ENCODE data around the gene IFI27. TPM values are rescaled to one million over a fixed set of nuclear protein-coding genes. Genes with fewer than 3 reads are reported as not detected.

The IFI27 gene
- total and polyA plus RNA-seq, 10 of the 15 experiments (the other 5 are each of a cell fraction or from before 2014, with no cell fraction given) = 1.1 to 45.5 (median 3.3) TPM

DNA sequence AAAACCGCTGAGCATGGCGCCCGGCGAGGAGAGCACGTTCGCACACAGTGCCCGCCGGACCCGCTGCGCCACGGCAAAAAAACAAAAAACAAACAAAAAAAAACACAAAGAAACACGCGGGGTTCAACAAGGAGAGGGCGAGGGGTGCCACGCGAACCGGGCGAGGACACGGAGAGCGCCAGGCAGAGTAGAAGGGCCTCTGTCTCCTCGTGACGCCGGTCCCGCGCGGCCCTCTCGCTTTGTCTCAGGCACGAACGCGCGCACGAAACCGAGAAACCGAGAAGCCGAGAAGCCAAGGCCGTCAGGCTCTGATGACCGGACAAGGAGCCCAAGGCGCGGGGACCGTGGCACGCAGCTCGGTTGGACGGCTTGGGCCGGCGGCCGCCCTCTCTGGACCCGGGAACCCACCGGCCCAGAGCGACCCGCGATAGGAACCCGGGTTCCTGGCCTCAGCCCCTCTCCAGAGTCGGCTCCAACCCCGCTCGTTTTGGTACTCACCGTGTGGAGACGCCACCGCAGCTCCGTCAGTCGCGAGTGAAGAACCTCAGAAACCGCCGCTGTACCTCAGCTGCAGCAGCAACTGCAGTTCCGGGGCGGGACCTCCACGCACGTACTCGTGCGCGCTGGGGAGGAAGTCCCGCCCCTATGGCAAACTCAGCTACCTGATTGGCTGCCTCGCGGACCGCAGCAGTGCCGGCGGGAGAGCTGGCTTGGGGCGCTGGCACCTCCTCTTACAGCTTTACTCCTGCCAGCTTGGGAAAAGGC lies 29.7 kb upstream of the IFI27 start, which contains the start of the genes DDX24 and IFI27L1 (continued):
- TF ChIP-seq POLR2AphosphoS5 (IDR thresholded peaks at IDR 0.05; ENCODE audit: low read length) (peak; percentile 97), YBX1 (IDR thresholded peaks at IDR 0.05) (no peak), NFIC (IDR thresholded peaks at IDR 0.05; ENCODE audit: low read depth, low read length) (no peak), BCL11A (IDR thresholded peaks at IDR 0.05; ENCODE audit: low read depth, low read length) (no peak), NRF1 (conservative IDR thresholded peaks at IDR 0.05; ENCODE audit: low read depth, low read length) (no peak), PKNOX1 (IDR thresholded peaks at IDR 0.05) (peak; percentile 53; the same call in 1 of the 2 replicates), SPI1 (IDR thresholded peaks at IDR 0.05; ENCODE audit: borderline replicate concordance, insufficient read depth, low read depth, low read length) (peak; percentile 81), IRF4 (IDR thresholded peaks at IDR 0.05; ENCODE audit: low read depth, low read length) (no peak), TBL1XR1 (IDR thresholded peaks at IDR 0.05; ENCODE audit: low read depth, low read length) (no peak)

- BruUV-seq (replicated peaks) = no TSS peak
- Histone ChIP-seq H3K4me3 (peak overlapping the region; percentile 72), H3K4me1 (ENCODE audit: control insufficient read depth, insufficient read depth, low read length) (peaks cover 3% of the 10 kb centered on the region), H3K4me2 (ENCODE audit: control insufficient read depth, insufficient read depth) (peak overlapping the region; percentile 84), H3K27ac (ENCODE audit: control insufficient read depth, insufficient read depth) (peak overlapping the region; percentile 96), H3K9ac (ENCODE audit: control insufficient read depth, insufficient read depth, low read length) (peak overlapping the region; percentile 98), H2AFZ (ENCODE audit: control insufficient read depth, low read depth, low read length) (peak overlapping the region; percentile 98), H3K9me3 (replicated peaks; ENCODE audit: control insufficient read depth, insufficient read depth, low read length) (peaks cover 7% of the 10 kb centered on the region), H3K27me3 (replicated peaks in 1 of 2; ENCODE audit: control insufficient read depth in 2 of 2, insufficient read depth in 2 of 2, low read length in 1 of 2) (no peaks in the 10 kb centered on the region), H3K36me3 (ENCODE audit: control insufficient read depth in 2 of 2, insufficient read depth in 2 of 2, low read length in 1 of 2) (peaks cover 0 to 16% of the 10 kb centered on the region in 2 experiments; a peak in 3 of 4 replicates), H3K79me2 (ENCODE audit: control insufficient read depth, insufficient read depth, low read length) (peaks cover 51% of the 10 kb centered on the region), H4K20me1 (ENCODE audit: control insufficient read depth, insufficient read depth) (peaks cover 5% of the 10 kb centered on the region; the same call in 1 of the 2 replicates)
- ChIA-PET CTCF (interaction anchor here (0.6 to 4.5 kb wide), 15 partner anchors 22 to 192 kb away, joined by 3 to 17 read pairs (median 4); partner anchors contain the start of gene OTUB2), RAD21 (ENCODE audit: unreplicated experiment) (interaction anchor here (0.6 to 2.0 kb wide), 9 partner anchors 24 to 1434 kb away, joined by 3 to 13 read pairs (median 3); partner anchors contain the start of gene IFI27L2), SMC1A (ENCODE audit: uncharacterized antibody, unreplicated experiment) (interaction anchor here (1.4 to 2.8 kb wide), 4 partner anchors 17 to 50 kb away, joined by 3 to 10 read pairs (median 9); no protein-coding TSS in a partner anchor), POLR2A (interaction anchor here (0.8 to 3.0 kb wide), 4 partner anchors 9 to 71 kb away, joined by 3 to 14 read pairs (median 6); partner anchors contain the start of gene IFI27L2)
- intact Hi-C loops (cut with micrococcal nuclease; ENCODE audit: unreplicated experiment) (loop anchor here (5.0 kb wide), 1 partner anchor 104 kb away; the partner anchor contains the start of gene ASB2), in situ Hi-C loops (cut with MboI) (no loop called here)
- WGBS (ENCODE audit: insufficient coverage, insufficient replicate concordance, low lambda C conversion rate, missing lambda C conversion rate) = 2% methylated on average over 19 of the region's 19 CpGs
- ATAC-seq (peak; percentile 22), FAIRE-seq (no peak), DNase-seq (ENCODE audit: low read depth, low spot score) (no peak)
- TF ChIP-seq ZBTB40 (IDR thresholded peaks at IDR 0.05; ENCODE audit: borderline replicate concordance) (peak; percentile 16; the same call in 1 of the 2 replicates), TARDBP (IDR thresholded peaks at IDR 0.05; ENCODE audit: borderline replicate concordance) (0 out of 2 replicates have a peak, but pooled peaks have one; percentile 41), MYB (IDR thresholded peaks at IDR 0.05; ENCODE audit: borderline replicate concordance, low read depth, low read length) (no peak), STAT1 (conservative IDR thresholded peaks at IDR 0.05) (0 out of 2 replicates have a peak, but pooled peaks have one; percentile 6), BACH1 (IDR thresholded peaks at IDR 0.05; ENCODE audit: borderline replicate concordance) (no peak), IKZF2 (IDR thresholded peaks at IDR 0.05) (0 out of 4 replicates have a peak, but pooled peaks of 1 of the 2 experiments have one; percentile 4)
Observed at GRCh38 chr14:94081386-94081820, 29.1 kb upstream of the IFI27 start.
